ENCODE data around the gene PSME2. TPM values are rescaled to one million over a fixed set of nuclear protein-coding genes. Genes with fewer than 3 reads are reported as not detected.

The PSME2 gene
- total RNA-seq, 1 experiment from 2014 or later = 134 TPM

DNA sequence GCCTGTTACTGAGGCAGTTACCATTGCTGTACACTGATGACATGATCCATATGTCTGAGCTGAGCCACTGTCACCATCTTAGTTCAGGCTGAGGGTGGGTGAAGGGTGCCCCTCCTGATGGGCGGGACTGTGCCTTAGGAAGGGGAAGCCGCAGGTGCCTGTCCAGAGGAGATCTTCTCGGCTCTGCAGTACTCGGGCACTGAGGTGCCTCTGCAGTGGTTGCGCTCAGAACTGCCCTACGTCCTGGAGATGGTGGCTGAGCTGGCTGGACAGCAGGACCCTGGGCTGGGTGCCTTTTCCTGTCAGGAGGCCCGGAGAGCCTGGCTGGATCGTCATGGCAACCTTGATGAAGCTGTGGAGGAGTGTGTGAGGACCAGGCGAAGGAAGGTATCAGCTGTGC is 4.6 kb upstream of the PSME2 start:
- no peak overlapping the region for H3K27ac Mint-ChIP-seq (ENCODE audit: low read depth, unreplicated experiment)
- no TSS peak for BruUV-seq (replicated peaks)
- no peaks in the 10 kb centered on the region for H3K4me1 Mint-ChIP-seq (ENCODE audit: insufficient read depth, unreplicated experiment)
- no peaks in the 10 kb centered on the region for H3K9me3 Mint-ChIP-seq (ENCODE audit: unreplicated experiment)
- no peaks in the 10 kb centered on the region for H3K27me3 Mint-ChIP-seq (ENCODE audit: insufficient read depth, unreplicated experiment)
- TF ChIP-seq, protein P1, sequence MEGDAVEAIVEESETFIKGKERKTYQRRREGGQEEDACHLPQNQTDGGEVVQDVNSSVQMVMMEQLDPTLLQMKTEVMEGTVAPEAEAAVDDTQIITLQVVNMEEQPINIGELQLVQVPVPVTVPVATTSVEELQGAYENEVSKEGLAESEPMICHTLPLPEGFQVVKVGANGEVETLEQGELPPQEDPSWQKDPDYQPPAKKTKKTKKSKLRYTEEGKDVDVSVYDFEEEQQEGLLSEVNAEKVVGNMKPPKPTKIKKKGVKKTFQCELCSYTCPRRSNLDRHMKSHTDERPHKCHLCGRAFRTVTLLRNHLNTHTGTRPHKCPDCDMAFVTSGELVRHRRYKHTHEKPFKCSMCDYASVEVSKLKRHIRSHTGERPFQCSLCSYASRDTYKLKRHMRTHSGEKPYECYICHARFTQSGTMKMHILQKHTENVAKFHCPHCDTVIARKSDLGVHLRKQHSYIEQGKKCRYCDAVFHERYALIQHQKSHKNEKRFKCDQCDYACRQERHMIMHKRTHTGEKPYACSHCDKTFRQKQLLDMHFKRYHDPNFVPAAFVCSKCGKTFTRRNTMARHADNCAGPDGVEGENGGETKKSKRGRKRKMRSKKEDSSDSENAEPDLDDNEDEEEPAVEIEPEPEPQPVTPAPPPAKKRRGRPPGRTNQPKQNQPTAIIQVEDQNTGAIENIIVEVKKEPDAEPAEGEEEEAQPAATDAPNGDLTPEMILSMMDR (IDR thresholded peaks at IDR 0.05; ENCODE audit: unreplicated experiment) = no peak
- POLR2A ChIA-PET = interaction anchor here (0.6 to 2.6 kb wide), 4 partner anchors 10 to 65 kb away, joined by 3 to 9 read pairs (median 4); partner anchors contain the start of genes EMC9 and PSME1
- H3K36me3 Mint-ChIP-seq (ENCODE audit: insufficient read depth, unreplicated experiment) = peaks cover 62% of the 10 kb centered on the region
- intact Hi-C loops (cut with micrococcal nuclease) = no loop called here
- H3K4me3 Mint-ChIP-seq (ENCODE audit: unreplicated experiment) = no peak overlapping the region
- DNase-seq (ENCODE audit: unreplicated experiment) = no peak
- CTCF ChIA-PET = interaction anchor here (0.6 to 10.3 kb wide), 7 partner anchors 9 to 591 kb away, joined by 3 to 141 read pairs (median 3); partner anchors contain the start of gene IRF9

DNA sequence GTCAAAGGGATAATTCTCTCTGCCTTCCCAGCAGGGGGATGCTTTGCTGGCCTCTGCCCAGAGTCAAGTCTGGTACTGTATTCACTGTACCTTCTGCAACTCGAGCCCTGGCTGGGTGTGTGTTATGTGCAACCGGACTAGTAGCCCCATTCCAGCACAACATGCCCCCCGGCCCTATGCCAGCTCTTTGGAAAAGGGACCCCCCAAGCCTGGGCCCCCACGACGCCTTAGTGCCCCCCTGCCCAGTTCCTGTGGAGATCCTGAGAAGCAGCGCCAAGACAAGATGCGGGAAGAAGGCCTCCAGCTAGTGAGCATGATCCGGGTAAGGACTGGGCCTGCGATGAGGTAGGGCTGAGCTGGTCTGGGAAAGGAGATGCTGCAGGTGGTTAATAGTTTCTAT is 4.2 kb upstream of the PSME2 start:
- CTCF ChIA-PET = interaction anchor here (0.6 to 10.3 kb wide), 6 partner anchors 10 to 1815 kb away, joined by 3 to 141 read pairs (median 4); partner anchors contain the start of gene IRF9
- no TSS peak for BruUV-seq (replicated peaks)
- DNase-seq (ENCODE audit: unreplicated experiment) = no peak
- Mint-ChIP-seq H3K4me3 (ENCODE audit: unreplicated experiment) (no peak overlapping the region), H3K27ac (ENCODE audit: low read depth, unreplicated experiment) (no peak overlapping the region), H3K36me3 (ENCODE audit: insufficient read depth, unreplicated experiment) (peaks cover 60% of the 10 kb centered on the region), H3K9me3 (ENCODE audit: unreplicated experiment) (no peaks in the 10 kb centered on the region), H3K27me3 (ENCODE audit: insufficient read depth, unreplicated experiment) (no peaks in the 10 kb centered on the region), H3K4me1 (ENCODE audit: insufficient read depth, unreplicated experiment) (no peaks in the 10 kb centered on the region)
- TF ChIP-seq, protein P1 (IDR thresholded peaks at IDR 0.05; ENCODE audit: unreplicated experiment) = no peak
- POLR2A ChIA-PET = interaction anchor here (0.6 to 5.7 kb wide), 5 partner anchors 9 to 65 kb away, joined by 3 to 114 read pairs (median 4); partner anchors contain the start of genes DCAF11, EMC9, NRL and PSME1
- intact Hi-C loops (cut with micrococcal nuclease) = no loop called here

DNA sequence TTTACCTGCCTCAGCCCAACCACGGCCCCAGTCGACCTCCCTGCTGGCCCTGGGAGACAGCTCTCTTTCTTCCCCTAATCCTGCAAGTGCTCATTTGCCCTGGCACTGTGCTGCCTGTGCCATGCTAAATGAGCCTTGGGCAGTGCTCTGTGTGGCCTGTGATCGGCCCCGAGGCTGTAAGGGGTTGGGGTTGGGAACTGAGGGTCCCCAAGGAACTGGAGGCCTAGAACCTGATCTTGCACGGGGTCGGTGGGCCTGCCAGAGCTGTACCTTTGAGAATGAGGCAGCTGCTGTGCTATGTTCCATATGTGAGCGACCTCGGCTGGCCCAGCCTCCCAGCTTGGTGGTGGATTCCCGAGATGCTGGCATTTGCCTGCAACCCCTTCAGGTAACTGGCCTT is 3.7 kb upstream of the PSME2 start:
- Mint-ChIP-seq H3K9me3 (ENCODE audit: unreplicated experiment) (no peaks in the 10 kb centered on the region), H3K27me3 (ENCODE audit: insufficient read depth, unreplicated experiment) (no peaks in the 10 kb centered on the region), H3K27ac (ENCODE audit: low read depth, unreplicated experiment) (no peak overlapping the region), H3K4me3 (ENCODE audit: unreplicated experiment) (no peak overlapping the region), H3K4me1 (ENCODE audit: insufficient read depth, unreplicated experiment) (no peaks in the 10 kb centered on the region), H3K36me3 (ENCODE audit: insufficient read depth, unreplicated experiment) (peaks cover 60% of the 10 kb centered on the region)
- DNase-seq (ENCODE audit: unreplicated experiment) = no peak
- intact Hi-C loops (cut with micrococcal nuclease) = no loop called here
- no TSS peak for BruUV-seq (replicated peaks)
- TF ChIP-seq, protein P1 (IDR thresholded peaks at IDR 0.05; ENCODE audit: unreplicated experiment) = no peak
- CTCF ChIA-PET = interaction anchor here (0.7 to 10.3 kb wide), 4 partner anchors 10 to 1815 kb away, joined by 3 to 141 read pairs (median 3); partner anchors contain the start of gene IRF9
- POLR2A ChIA-PET = interaction anchor here (2.6 to 5.7 kb wide), 3 partner anchors 9 to 35 kb away, joined by 9 to 114 read pairs (median 30); partner anchors contain the start of genes DCAF11, EMC9, IRF9 and NRL

DNA sequence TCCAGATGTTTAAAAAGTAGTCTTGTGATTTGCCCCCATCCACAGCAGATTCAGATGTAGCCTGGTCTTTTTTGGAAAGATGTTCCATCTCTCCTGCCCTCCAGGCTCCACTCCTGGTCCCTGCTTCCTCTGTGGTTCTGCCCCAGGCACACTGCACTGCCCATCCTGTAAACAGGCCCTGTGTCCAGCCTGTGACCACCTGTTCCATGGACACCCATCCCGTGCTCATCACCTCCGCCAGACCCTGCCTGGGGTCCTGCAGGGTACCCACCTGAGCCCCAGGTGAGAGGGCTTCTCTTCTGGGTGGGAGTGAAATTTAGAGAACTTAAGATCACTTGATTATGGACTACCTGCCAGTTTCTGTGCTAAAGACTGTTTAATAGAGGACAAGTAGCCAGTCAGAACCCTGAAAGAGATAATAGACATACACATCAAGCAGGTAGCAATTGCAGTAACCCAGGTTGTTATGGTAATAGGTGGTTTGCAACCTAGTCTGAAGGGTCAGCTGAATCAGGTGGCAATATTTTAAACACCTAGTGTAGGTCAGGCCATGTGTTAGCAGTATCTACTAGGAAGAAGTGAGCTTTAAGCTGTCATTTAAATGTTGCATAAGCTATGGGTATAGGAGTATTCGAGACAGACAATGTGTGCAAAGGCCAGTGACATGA is 3.0 kb upstream of the PSME2 start:
- intact Hi-C loops (cut with micrococcal nuclease) = no loop called here
- Mint-ChIP-seq H3K4me1 (ENCODE audit: insufficient read depth, unreplicated experiment) (no peaks in the 10 kb centered on the region), H3K36me3 (ENCODE audit: insufficient read depth, unreplicated experiment) (peaks cover 58% of the 10 kb centered on the region), H3K27ac (ENCODE audit: low read depth, unreplicated experiment) (no peak overlapping the region), H3K27me3 (ENCODE audit: insufficient read depth, unreplicated experiment) (no peaks in the 10 kb centered on the region), H3K9me3 (ENCODE audit: unreplicated experiment) (no peaks in the 10 kb centered on the region), H3K4me3 (ENCODE audit: unreplicated experiment) (peak overlapping the region; percentile 98)
- CTCF ChIA-PET = interaction anchor here (0.9 to 10.3 kb wide), 2 partner anchors 11 to 34 kb away, joined by 3 to 141 read pairs; partner anchors contain the start of gene IRF9
- POLR2A ChIA-PET = interaction anchor here (2.6 to 5.7 kb wide), 3 partner anchors 8 to 34 kb away, joined by 9 to 114 read pairs (median 30); partner anchors contain the start of genes DCAF11, EMC9, IRF9 and NRL
- BruUV-seq (replicated peaks) = no TSS peak
- DNase-seq (ENCODE audit: unreplicated experiment) = no peak
- TF ChIP-seq, protein P1 (IDR thresholded peaks at IDR 0.05; ENCODE audit: unreplicated experiment) = no peak

Measured in MCF 10A (cell line).